ENCODE measurements around the gene TGIF2LY.
"Not testable (repeated sequence)": the region's sequence is repeated elsewhere in the genome, so short reads cannot be mapped to it uniquely, and the experiment has no call there.

Gene TGIF2LY

DNA sequence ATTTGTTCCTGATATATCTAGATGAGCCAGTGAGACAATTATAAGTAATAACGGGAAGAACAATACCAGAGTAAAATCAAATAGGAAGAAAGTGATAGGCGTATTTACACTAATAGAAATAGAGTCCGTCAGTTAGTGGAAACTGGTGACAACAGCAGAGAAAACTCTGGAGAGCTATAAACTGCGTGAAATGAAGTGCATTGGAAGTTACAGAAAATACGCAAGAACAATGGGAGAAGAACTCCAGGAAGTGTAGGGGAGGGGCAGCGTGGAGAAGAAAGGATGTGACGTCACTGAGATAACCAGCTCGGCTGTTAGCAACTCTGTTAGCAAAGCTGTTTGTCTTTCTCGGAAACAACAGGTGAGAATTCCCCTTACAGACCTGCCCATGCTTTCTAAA is at the start of gene TGIF2LY:
TSS of gene TGIF2LY (plus strand) at position 301 of the 400 bp plus-strand sequence. CDS start 178 bp downstream, outside the sequence.
- DNase-seq (ENCODE audit: low read depth in 2 of 2): not testable (repeated sequence)

Measured in stimulated activated CD8-positive, alpha-beta memory T cell treated with anti-CD3 and anti-CD28 coated beads, Interleukin-15, amount 100 ng/mL, for 48 hours (primary cell).